Common myeloid progenitor, CD34-positive (primary cell): ENCODE data around the gene PGS1.
A peak's percentile ranks its signal among the peaks of the same experiment; 100 is the strongest.

ENCODE experiments used
- CTCF ChIA-PET: fragments of 350-600 bp; sonication (Branson Sonifier 250); formaldehyde crosslinking; loops from one replicate; lab custom pipeline; 2021; ENCODE audit warnings: antibody characterized with exemption; lab: Charles Lee
- POLR2A ChIA-PET: fragments of 350-600 bp; sonication (Branson Sonifier 250); formaldehyde crosslinking; loops from one replicate; lab custom pipeline; 2021; ENCODE audit warnings: antibody characterized with exemption; lab: Charles Lee
- DNase-seq, 3 donors: peaks; one replicate each; pipeline versions ENCODE4 v3.0.0 to v3.0.0-alpha.2; 2013
- H3K27ac ChIP-seq, 2 experiments: 1 replicate in 1 of 2; 2 replicates in 1 of 2; pipeline ENCODE4 v1.7.0; 2013; ENCODE audit warnings: inconsistent platforms in 2 of 2, low read length in 2 of 2, mild to moderate bottlenecking in 2 of 2, low read depth in 1 of 2, moderate library complexity in 1 of 2; ENCODE audit not compliant: severe bottlenecking in 2 of 2, insufficient read depth in 1 of 2, poor library complexity in 1 of 2
- H3K27me3 ChIP-seq, 5 experiments: replicated peaks in 2 of 5; 1 replicate in 3 of 5; 2 replicates in 2 of 5; pipeline versions ENCODE4 v1.6.1 to v1.7.0; 2013; ENCODE audit warnings: low read length in 4 of 5, mild to moderate bottlenecking in 2 of 5, moderate library complexity in 2 of 5, inconsistent platforms in 1 of 5; ENCODE audit not compliant: insufficient read depth in 5 of 5, control insufficient read depth in 4 of 5
- H3K36me3 ChIP-seq, 4 experiments: 1 replicate in 2 of 4; 2 replicates in 2 of 4; pipeline versions ENCODE4 v1.6.1 to v1.7.0; 2013; ENCODE audit warnings: low read length in 3 of 4, control low read depth in 1 of 4, mild to moderate bottlenecking in 1 of 4; ENCODE audit not compliant: control insufficient read depth in 4 of 4, insufficient read depth in 4 of 4
- H3K4me1 ChIP-seq, 4 experiments: 1 replicate in 3 of 4; 2 replicates in 1 of 4; pipeline versions ENCODE4 v1.6.1 to v1.7.1; 2013; ENCODE audit warnings: low read length in 3 of 4, mild to moderate bottlenecking in 3 of 4, control low read depth in 1 of 4, inconsistent platforms in 1 of 4, moderate library complexity in 1 of 4; ENCODE audit not compliant: control insufficient read depth in 4 of 4, insufficient read depth in 4 of 4; ENCODE audit errors: control extremely low read depth in 1 of 4
- H3K4me3 ChIP-seq, 7 experiments: 1 replicate in 4 of 7; 2 replicates in 3 of 7; pipeline versions ENCODE4 v1.5.1 to v1.7.0; 2013; ENCODE audit warnings: mild to moderate bottlenecking in 7 of 7, low read length in 6 of 7, moderate library complexity in 6 of 7, inconsistent platforms in 2 of 7, low read depth in 2 of 7, control low read depth in 1 of 7; ENCODE audit not compliant: insufficient read depth in 4 of 7, control insufficient read depth in 1 of 7; ENCODE audit errors: extremely low read depth in 1 of 7
- H3K9me3 ChIP-seq, 5 experiments: 1 replicate in 4 of 5; 2 replicates in 1 of 5; pipeline versions ENCODE4 v1.6.1 to v1.7.1; 2013; ENCODE audit warnings: low read length in 4 of 5, mild to moderate bottlenecking in 2 of 5, inconsistent platforms in 1 of 5, low read depth in 1 of 5, moderate library complexity in 1 of 5; ENCODE audit not compliant: control insufficient read depth in 4 of 5, insufficient read depth in 2 of 5; ENCODE audit errors: control extremely low read depth in 1 of 5
- WGBS: methylation state at CpG from one replicate; pipeline ENCODE4 v1.1.5; 2013; ENCODE audit not compliant: insufficient coverage; 5-methylcytosine and 5-hydroxymethylcytosine counted together

The PGS1 gene

DNA sequence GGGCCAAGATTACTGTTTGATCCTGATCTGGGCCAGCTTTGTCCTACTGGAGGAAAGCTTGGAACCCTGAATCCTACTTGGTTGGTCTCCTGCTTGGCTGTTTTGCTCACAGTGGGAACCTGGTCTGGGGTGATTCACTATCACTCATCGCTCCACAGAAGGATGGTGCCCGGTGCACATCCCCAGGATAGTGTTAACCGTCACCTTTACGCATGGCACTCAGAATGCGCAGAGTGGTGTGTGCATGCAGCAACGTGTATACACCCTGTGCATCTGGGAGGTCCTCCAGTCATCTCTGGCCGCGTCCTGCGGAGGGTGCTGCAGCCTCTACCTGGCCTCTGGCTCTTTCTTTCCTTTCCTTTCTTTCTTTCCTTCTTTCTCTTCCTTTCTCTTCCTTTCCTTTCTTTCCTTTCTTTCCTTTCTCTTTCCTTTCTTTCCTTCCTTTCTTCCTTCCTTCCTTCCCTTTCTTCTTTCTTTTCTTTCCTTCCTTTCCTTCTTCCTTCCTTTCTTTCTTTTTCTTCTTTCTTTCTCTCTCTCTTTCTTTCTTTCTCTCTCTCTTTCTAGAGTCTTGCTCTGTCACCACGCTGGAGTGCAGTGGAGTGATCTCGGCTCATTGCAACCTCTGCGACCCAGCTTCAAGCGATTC is 31.7 kb upstream of the PGS1 start:
- WGBS: 97% methylated on average over 10 of the region's 13 CpGs
- POLR2A ChIA-PET: no interaction called here
- CTCF ChIA-PET: interaction anchor here (0.8 to 2.2 kb wide), 4 partner anchors 10 to 15 kb away, joined by 3 to 7 read pairs (median 4); partner anchors contain the start of gene SOCS3
- DNase-seq: no peak
- peaks cover 5 to 51% (median 38%) of the 10 kb centered on the region in 4 experiments for H3K4me1 ChIP-seq
- no peak overlapping the region for H3K4me3 ChIP-seq
- no peak overlapping the region for H3K27ac ChIP-seq
- H3K27me3 ChIP-seq: peaks cover 0 to 6% (median 0%) of the 10 kb centered on the region in 5 experiments
- H3K9me3 ChIP-seq: no peaks in the 10 kb centered on the region
- no peaks in the 10 kb centered on the region for H3K36me3 ChIP-seq

DNA sequence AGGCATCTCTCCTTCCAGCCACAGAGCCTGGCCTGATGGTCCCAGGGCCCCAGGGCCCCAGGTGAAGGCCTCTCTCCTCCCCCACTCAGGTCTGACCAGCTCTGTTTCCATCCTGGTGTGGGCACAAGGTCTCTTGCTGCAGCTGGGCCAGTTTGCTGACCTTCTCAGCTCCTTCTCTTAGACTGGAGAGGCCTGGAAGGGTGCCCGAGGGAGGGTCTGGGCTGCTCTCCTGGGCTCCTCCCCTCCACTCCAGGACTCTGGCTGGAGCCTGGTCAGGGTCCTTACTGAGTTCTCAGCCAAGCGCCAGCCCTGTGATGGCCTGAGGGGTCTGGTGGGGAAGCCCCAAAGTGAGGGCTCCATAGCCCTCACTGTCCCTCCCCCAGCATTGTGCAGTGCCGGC is 31.0 kb upstream of the PGS1 start:
- no peaks in the 10 kb centered on the region for H3K9me3 ChIP-seq
- no peak overlapping the region for H3K4me3 ChIP-seq
- DNase-seq: no peak
- POLR2A ChIA-PET: interaction anchor here (0.6 kb wide), 1 partner anchor 59 kb away, joined by 4 read pairs; no protein-coding TSS in a partner anchor
- WGBS: 83% methylated on average over 2 of the region's 3 CpGs
- no peak overlapping the region for H3K27ac ChIP-seq
- no peaks in the 10 kb centered on the region for H3K36me3 ChIP-seq
- H3K4me1 ChIP-seq: peaks cover 10 to 53% (median 37%) of the 10 kb centered on the region in 4 experiments
- CTCF ChIA-PET: interaction anchor here (0.8 to 2.2 kb wide), 3 partner anchors 10 to 16 kb away, joined by 3 to 7 read pairs (median 3); partner anchors contain the start of gene SOCS3
- peaks cover 0 to 4% (median 0%) of the 10 kb centered on the region in 5 experiments for H3K27me3 ChIP-seq

DNA sequence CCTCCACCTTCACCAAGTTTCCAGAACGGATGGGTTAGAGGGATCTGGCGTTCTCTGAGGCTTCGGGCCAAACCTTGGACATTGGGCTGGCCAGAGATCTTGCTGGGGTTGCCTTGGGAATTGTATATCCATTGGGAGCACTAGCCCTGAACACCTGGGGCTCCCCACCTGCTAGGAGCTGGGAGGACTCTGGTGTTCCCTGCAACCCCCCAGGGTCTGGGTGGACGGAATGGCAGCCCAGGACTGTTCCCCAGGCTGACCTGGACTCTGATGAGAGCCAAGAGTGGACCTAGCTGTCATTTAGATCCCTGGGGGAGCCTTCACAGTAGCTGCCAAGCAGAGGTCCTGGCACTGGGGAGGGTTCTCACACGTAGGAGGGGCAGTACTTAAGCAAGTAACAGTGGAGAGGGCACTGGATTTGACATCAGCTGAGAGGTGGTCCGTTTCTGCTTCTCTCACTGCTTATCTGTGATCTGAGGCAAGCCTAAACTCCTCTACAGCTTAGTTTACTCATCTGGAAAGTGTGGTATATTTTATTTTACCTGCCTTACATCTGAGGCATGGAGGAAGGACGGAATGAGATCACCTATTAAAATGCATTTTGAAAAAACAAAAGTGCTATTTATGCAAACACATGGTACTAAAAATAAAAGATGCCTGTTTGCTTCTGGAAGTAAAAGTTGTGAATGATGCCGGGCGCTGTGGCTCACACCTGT is 30.2 kb upstream of the PGS1 start:
- no peaks in the 10 kb centered on the region for H3K36me3 ChIP-seq
- CTCF ChIA-PET: interaction anchor here (1.3 to 2.2 kb wide), 2 partner anchors 11 to 73 kb away, joined by 4 to 7 read pairs; no protein-coding TSS in a partner anchor
- POLR2A ChIA-PET: interaction anchor here (0.6 kb wide), 1 partner anchor 58 kb away, joined by 4 read pairs; no protein-coding TSS in a partner anchor
- H3K9me3 ChIP-seq: no peaks in the 10 kb centered on the region
- DNase-seq: no peak
- WGBS: 93% methylated on average over 5 of the region's 9 CpGs
- no peak overlapping the region for H3K4me3 ChIP-seq
- peaks cover 10 to 51% (median 36%) of the 10 kb centered on the region in 4 experiments for H3K4me1 ChIP-seq
- H3K27ac ChIP-seq: no peak overlapping the region
- peaks cover 0 to 4% (median 0%) of the 10 kb centered on the region in 5 experiments for H3K27me3 ChIP-seq

DNA sequence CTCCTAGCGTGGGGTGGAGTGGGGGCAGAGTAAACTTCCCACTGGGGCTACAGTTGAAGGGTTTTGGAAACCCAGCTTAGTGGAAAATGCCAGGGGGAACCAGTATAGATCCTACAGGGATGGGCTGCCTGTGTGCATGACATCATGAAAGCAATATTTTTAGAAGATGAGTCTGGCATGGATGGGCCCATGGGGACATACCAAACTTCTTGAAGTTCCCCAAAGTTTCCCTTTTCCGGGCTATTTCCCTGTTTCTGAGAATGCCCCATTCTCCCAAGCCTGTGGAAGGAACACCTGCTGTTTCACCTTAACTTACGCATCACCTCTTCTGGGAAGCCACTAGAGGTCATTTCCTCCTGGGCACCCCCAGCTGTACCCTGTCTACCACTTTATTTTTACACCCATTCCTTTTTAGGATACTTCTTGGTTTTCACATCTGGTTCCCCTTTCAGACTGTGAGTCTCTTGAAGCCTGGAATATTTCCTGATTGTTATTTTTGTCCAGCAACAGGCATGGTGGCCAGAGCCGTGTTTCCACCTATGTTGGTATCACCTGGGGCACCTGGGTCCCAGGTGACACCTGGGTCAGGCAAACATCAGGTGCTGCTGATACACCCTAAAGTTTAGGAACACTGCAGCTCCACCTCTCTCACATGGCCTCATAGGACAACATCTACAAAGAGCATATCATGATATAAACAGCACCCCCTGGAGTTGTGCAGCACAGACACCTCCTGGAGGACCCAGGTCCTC is 28.4 kb upstream of the PGS1 start:
- POLR2A ChIA-PET: interaction anchor here (0.6 kb wide), 1 partner anchor 14 kb away, joined by 7 read pairs; no protein-coding TSS in a partner anchor

DNA sequence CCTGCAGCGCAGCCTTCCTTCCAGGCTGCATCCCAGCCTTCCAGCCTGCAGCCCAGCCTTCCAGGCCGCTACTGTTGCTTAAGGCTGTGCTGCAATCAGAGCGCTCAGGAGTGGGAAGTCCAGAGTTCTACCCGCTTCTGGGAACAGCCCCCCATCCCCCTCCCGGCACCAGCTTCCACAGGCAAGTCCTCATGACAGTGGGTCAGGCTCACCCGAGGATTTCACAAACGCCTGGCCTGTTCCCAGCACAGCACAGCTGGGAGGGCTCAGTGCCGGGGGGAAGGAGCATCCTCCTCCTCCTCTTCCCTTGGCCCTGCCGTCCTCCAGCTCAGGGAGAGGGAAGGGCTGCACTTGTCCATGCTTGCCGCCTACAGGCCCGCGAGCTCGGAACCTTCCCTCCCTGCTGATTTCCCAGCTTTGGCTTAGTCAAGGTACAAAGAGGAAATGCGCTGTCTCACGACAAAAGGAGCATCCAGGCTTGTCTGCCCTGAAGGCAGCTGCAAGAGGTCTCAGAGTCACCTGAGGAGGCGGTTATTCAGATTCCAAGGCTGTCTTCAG is 26.9 kb upstream of the PGS1 start:
- WGBS: 92% methylated on average over 10 of the region's 16 CpGs
- POLR2A ChIA-PET: interaction anchor here (1.2 kb wide), 1 partner anchor 8 kb away, joined by 3 read pairs; no protein-coding TSS in a partner anchor
- DNase-seq: no peak

More for the DNA sequence above, 28.4 kb upstream of the PGS1 start:
- WGBS: 69% methylated on average over 3 of the region's 4 CpGs
- H3K27ac ChIP-seq: no peak overlapping the region
- no peak overlapping the region for H3K4me3 ChIP-seq
- DNase-seq: no peak
- peaks cover 7 to 52% (median 42%) of the 10 kb centered on the region in 4 experiments for H3K4me1 ChIP-seq
- H3K9me3 ChIP-seq: no peaks in the 10 kb centered on the region
- peaks cover 0 to 4% (median 0%) of the 10 kb centered on the region in 4 experiments for H3K36me3 ChIP-seq
- peaks cover 0 to 4% (median 0%) of the 10 kb centered on the region in 5 experiments for H3K27me3 ChIP-seq
- CTCF ChIA-PET: interaction anchor here (1.0 kb wide), 1 partner anchor 99 kb away, joined by 3 read pairs; no protein-coding TSS in a partner anchor

DNA sequence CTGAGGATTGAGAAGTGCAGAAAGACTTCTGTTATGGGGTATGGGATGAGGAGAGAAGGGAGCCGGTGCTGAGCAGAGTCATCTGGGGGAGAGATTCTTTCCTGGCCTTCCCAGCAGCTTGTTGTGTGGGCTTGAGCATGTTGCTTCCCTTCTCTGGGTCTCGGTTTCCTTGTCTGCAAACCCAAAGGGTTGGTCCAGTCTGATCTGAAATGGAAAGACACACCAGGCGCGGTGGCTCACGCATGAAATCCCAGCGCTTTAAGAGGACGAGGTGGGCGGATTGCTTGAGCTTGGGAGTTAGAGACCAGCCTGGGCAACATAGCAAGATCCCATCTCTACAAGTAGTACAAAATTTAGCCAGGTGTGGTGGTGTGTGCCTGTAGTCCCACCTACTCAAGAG is 24.6 kb upstream of the PGS1 start:
- DNase-seq: no peak
- peaks cover 0 to 37% (median 23%) of the 10 kb centered on the region in 4 experiments for H3K36me3 ChIP-seq
- 90% methylated on average over 2 of the region's 8 CpGs for WGBS
- no peak overlapping the region for H3K27ac ChIP-seq
- ChIA-PET CTCF (interaction anchor here (1.1 to 1.7 kb wide), 5 partner anchors 10 to 47 kb away, joined by 3 to 4 read pairs (median 3); no protein-coding TSS in a partner anchor), POLR2A (no interaction called here)
- peaks cover 7 to 84% (median 79%) of the 10 kb centered on the region in 4 experiments for H3K4me1 ChIP-seq
- peak overlapping the region in 1 of 7 experiments; percentile 77 for H3K4me3 ChIP-seq
- H3K9me3 ChIP-seq: no peaks in the 10 kb centered on the region
- H3K27me3 ChIP-seq: no peaks in the 10 kb centered on the region

More for the DNA sequence above, 26.9 kb upstream of the PGS1 start:
- Histone ChIP-seq H3K4me1 (peaks cover 7 to 64% (median 57%) of the 10 kb centered on the region in 4 experiments), H3K4me3 (no peak overlapping the region), H3K36me3 (peaks cover 0 to 15% (median 7%) of the 10 kb centered on the region in 4 experiments), H3K27me3 (peaks cover 0 to 1% (median 0%) of the 10 kb centered on the region in 5 experiments), H3K27ac (no peak overlapping the region), H3K9me3 (no peaks in the 10 kb centered on the region)
- CTCF ChIA-PET: interaction anchor here (0.7 to 1.5 kb wide), 3 partner anchors 11 to 64 kb away, joined by 3 to 4 read pairs (median 4); no protein-coding TSS in a partner anchor
